ENCODE results near the gene USP49.
A peak's percentile ranks its signal among the peaks of the same experiment; 100 is the strongest.

Gene USP49

GRCh38 chr6:41805830-41806774 lies 89.1 kb downstream of the USP49 start:
- no peak for DNase-seq

- DNase-seq: peak; percentile 42
Observed at GRCh38 chr6:41801380-41801779, 93.8 kb downstream of the USP49 start.

- no peak for DNase-seq
Observed at GRCh38 chr6:41799559-41799911, 95.6 kb downstream of the USP49 start.

- DNase-seq: no peak
Observed at GRCh38 chr6:41798901-41799558, 96.1 kb downstream of the USP49 start.

GRCh38 chr6:41796474-41796873 lies 98.7 kb downstream of the USP49 start:
- DNase-seq: no peak

- no peak for DNase-seq
Observed at GRCh38 chr6:41791984-41792383, 103.2 kb downstream of the USP49 start.

GRCh38 chr6:41791305-41791704 lies 103.9 kb downstream of the USP49 start:
- no peak for DNase-seq

- no peak for DNase-seq
Observed at GRCh38 chr6:41790045-41790444, 105.1 kb downstream of the USP49 start.

- peak; percentile 55 for DNase-seq
Observed at GRCh38 chr6:41789390-41789724, 105.8 kb downstream of the USP49 start.

- peak; percentile 97 for DNase-seq
Observed at GRCh38 chr6:41787219-41787917, 107.8 kb downstream of the USP49 start, which contains the start of gene TOMM6. TOMM6 (plus strand) TSS chr6:41787694; CDS start chr6:41787698, 4 bp downstream.

- DNase-seq: peak; percentile 89
Observed at GRCh38 chr6:41786451-41787218, 108.5 kb downstream of the USP49 start.

GRCh38 chr6:41785689-41786450 lies 109.3 kb downstream of the USP49 start:
- DNase-seq: no peak

- no peak for DNase-seq
Observed at GRCh38 chr6:41785254-41785653, 109.9 kb downstream of the USP49 start.

GRCh38 chr6:41784581-41785171 lies 110.5 kb downstream of the USP49 start:
- no peak for DNase-seq

- no peak for DNase-seq
Observed at GRCh38 chr6:41783106-41783780, 111.9 kb downstream of the USP49 start.

GRCh38 chr6:41781366-41781730 lies 113.8 kb downstream of the USP49 start:
- DNase-seq: no peak

GRCh38 chr6:41780551-41781365 lies 114.4 kb downstream of the USP49 start, which contains the start of gene PRICKLE4:
PRICKLE4 (plus strand) TSS chr6:41780782; CDS start chr6:41783474, 2,692 bp downstream.
- DNase-seq: peak; percentile 62

GRCh38 chr6:41779788-41780550 lies 115.2 kb downstream of the USP49 start, which contains the start of gene FRS3:
FRS3 (minus strand) TSS chr6:41779900; CDS start chr6:41776987, 2,913 bp downstream.
- DNase-seq: peak; percentile 95

GRCh38 chr6:41779336-41779735 lies 115.8 kb downstream of the USP49 start:
- no peak for DNase-seq
